ENCODE data around the gene SOCS7. TPM values are rescaled to one million over a fixed set of nuclear protein-coding genes. Genes with fewer than 3 reads are reported as not detected.
A peak's percentile ranks its signal among the peaks of the same experiment; 100 is the strongest.

SOCS7 gene
- total RNA-seq, result 10 to 100 TPM; 21.8 to 25.3 TPM

GRCh38 chr17:38351412-38352222 lies at the start of gene SOCS7:
SOCS7 (plus strand) TSS chr17:38351844; CDS start chr17:38352053, 209 bp downstream.
- no peaks in the 10 kb centered on the region for H3K36me3 Mint-ChIP-seq (ENCODE audit: low read depth)
- peak within 1 kb of the TSS; percentile 94 for H3K27ac Mint-ChIP-seq
- ChIA-PET POLR2A (no interaction called here), CTCF (interaction anchor here (0.6 to 1.7 kb wide), 7 partner anchors 10 to 526 kb away, joined by 3 to 8 read pairs (median 4); no protein-coding TSS in a partner anchor)
- intact Hi-C loops (cut with DNase I, micrococcal nuclease), result loop anchor here in 1 of 2 experiments (1.0 to 5.0 kb wide), 7 partner anchors 55 to 864 kb away; partner anchors contain the start of genes DUSP14, EPOP, MRPL45 and PIP4K2B
- peak within 1 kb of the TSS; percentile 85 for H3K4me3 Mint-ChIP-seq
- H3K27me3 Mint-ChIP-seq, result no peaks in the 10 kb centered on the region
- peaks cover 49% of the 10 kb centered on the region for H3K4me1 Mint-ChIP-seq
- H3K9me3 Mint-ChIP-seq (ENCODE audit: low read depth), result no peaks in the 10 kb centered on the region
- DNase-seq (peak; percentile 95), ATAC-seq (peak; percentile 89)

GRCh38 chr17:38315497-38315896 lies 36.1 kb upstream of the SOCS7 start:
- peaks cover 28% of the 10 kb centered on the region for H3K36me3 Mint-ChIP-seq (ENCODE audit: low read depth)
- H3K4me3 Mint-ChIP-seq, result no peak overlapping the region
- H3K4me1 Mint-ChIP-seq, result no peaks in the 10 kb centered on the region
- H3K27ac Mint-ChIP-seq, result no peak overlapping the region
- intact Hi-C loops (cut with DNase I, micrococcal nuclease), result no loop called here
- CTCF ChIA-PET, result interaction anchor here (0.9 to 1.3 kb wide), 2 partner anchors 11 to 34 kb away, joined by 3 to 4 read pairs; no protein-coding TSS in a partner anchor
- no peak for ATAC-seq
- H3K9me3 Mint-ChIP-seq (ENCODE audit: low read depth), result no peaks in the 10 kb centered on the region
- no peak for DNase-seq
- POLR2A ChIA-PET, result interaction anchor here (0.6 kb wide), 1 partner anchor 19 kb away, joined by 3 read pairs; no protein-coding TSS in a partner anchor
- H3K27me3 Mint-ChIP-seq, result no peaks in the 10 kb centered on the region

DNA sequence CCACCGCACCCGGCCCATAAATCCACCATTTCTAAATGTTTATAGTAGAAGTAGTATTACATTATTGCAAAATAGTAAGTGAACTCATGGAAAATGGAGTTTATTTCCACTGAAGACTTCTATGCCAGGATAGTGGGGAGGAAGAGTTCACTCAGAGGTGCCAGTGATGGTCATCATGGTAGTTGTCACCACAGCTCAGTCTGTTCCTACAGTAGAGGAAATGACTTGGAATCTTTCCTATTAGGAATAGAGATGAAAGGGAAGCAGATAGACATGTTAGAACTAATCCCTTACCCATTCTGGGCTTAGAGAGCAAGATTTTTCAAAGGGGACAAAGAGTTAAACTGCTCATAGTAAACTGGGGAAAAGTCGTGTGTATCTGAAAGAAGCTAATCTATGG lies 34.6 kb upstream of the SOCS7 start:
- ChIA-PET POLR2A (no interaction called here), CTCF (no interaction called here)
- H3K9me3 Mint-ChIP-seq (ENCODE audit: low read depth), result no peaks in the 10 kb centered on the region
- no peak overlapping the region for H3K27ac Mint-ChIP-seq
- peaks cover 32% of the 10 kb centered on the region for H3K36me3 Mint-ChIP-seq (ENCODE audit: low read depth)
- intact Hi-C loops (cut with DNase I, micrococcal nuclease), result no loop called here
- DNase-seq, result no peak
- H3K4me1 Mint-ChIP-seq, result no peaks in the 10 kb centered on the region
- no peak overlapping the region for H3K4me3 Mint-ChIP-seq
- no peaks in the 10 kb centered on the region for H3K27me3 Mint-ChIP-seq
- ATAC-seq, result no peak

DNA sequence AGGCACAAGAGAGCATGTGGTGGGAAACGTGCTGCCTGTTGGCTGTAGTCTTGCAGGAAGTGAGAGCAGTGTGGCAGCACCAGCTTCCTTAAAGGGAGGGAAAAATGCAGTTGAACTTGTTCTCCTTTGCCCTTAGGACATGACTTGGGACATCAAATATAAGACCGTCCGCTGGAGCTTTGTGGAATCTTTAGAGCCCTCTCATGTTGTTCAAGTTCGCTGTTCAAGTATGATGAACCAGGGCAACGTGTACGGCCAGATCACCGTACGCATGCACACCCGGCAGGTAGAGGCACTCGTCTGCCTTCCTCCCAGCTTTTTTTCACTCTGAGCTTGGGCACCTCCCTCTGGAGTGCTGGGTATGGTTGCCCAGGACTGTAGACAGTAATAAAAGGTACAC lies 31.2 kb upstream of the SOCS7 start:
- no peaks in the 10 kb centered on the region for H3K27me3 Mint-ChIP-seq
- peaks cover 36% of the 10 kb centered on the region for H3K36me3 Mint-ChIP-seq (ENCODE audit: low read depth)
- H3K27ac Mint-ChIP-seq, result no peak overlapping the region
- ChIA-PET CTCF (interaction anchor here (0.6 to 1.4 kb wide), 6 partner anchors 9 to 94 kb away, joined by 3 to 4 read pairs (median 3); no protein-coding TSS in a partner anchor), POLR2A (no interaction called here)
- DNase-seq (no peak), ATAC-seq (no peak)
- no peak overlapping the region for H3K4me3 Mint-ChIP-seq
- H3K4me1 Mint-ChIP-seq, result peaks cover 6% of the 10 kb centered on the region
- intact Hi-C loops (cut with DNase I, micrococcal nuclease), result no loop called here
- H3K9me3 Mint-ChIP-seq (ENCODE audit: low read depth), result no peaks in the 10 kb centered on the region

GRCh38 chr17:38322156-38322779 lies 29.4 kb upstream of the SOCS7 start:
- Mint-ChIP-seq H3K27ac (no peak overlapping the region), H3K27me3 (no peaks in the 10 kb centered on the region), H3K4me3 (no peak overlapping the region), H3K9me3 (ENCODE audit: low read depth) (no peaks in the 10 kb centered on the region), H3K36me3 (ENCODE audit: low read depth) (peaks cover 31% of the 10 kb centered on the region), H3K4me1 (peaks cover 11% of the 10 kb centered on the region)
- intact Hi-C loops (cut with DNase I, micrococcal nuclease), result no loop called here
- ATAC-seq, result peak; percentile 84
- POLR2A ChIA-PET, result no interaction called here
- DNase-seq, result peak; percentile 86
- CTCF ChIA-PET, result interaction anchor here (0.5 to 2.6 kb wide), 7 partner anchors 27 to 1312 kb away, joined by 3 to 9 read pairs (median 3); no protein-coding TSS in a partner anchor

DNA sequence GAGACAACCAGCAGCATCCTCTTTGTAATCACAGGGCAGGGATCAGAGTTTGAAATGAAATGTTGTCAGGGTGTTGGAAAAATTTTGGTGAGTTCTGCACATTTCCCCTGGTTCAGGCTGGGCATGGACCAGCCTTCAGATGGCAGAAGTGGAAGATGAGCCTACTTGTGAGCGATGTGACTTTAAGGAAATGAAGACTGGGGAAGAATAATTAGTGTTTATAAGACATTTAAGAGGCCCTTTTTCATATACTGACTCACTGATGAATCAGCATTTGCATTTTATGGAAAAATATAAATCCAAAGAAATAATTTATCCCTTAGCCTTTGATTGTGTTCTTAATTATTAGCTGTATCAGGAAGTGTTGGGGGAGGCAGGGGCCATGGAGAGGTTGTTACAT lies 28.7 kb upstream of the SOCS7 start:
- no peak overlapping the region for H3K4me3 Mint-ChIP-seq
- intact Hi-C loops (cut with DNase I, micrococcal nuclease), result no loop called here
- CTCF ChIA-PET, result interaction anchor here (1.2 to 2.6 kb wide), 2 partner anchors 27 to 92 kb away, joined by 3 to 9 read pairs; no protein-coding TSS in a partner anchor
- H3K27ac Mint-ChIP-seq, result no peak overlapping the region
- POLR2A ChIA-PET, result no interaction called here
- no peaks in the 10 kb centered on the region for H3K9me3 Mint-ChIP-seq (ENCODE audit: low read depth)
- no peak for ATAC-seq
- H3K4me1 Mint-ChIP-seq, result peaks cover 11% of the 10 kb centered on the region
- H3K36me3 Mint-ChIP-seq (ENCODE audit: low read depth), result peaks cover 28% of the 10 kb centered on the region
- no peaks in the 10 kb centered on the region for H3K27me3 Mint-ChIP-seq
- no peak for DNase-seq

DNA sequence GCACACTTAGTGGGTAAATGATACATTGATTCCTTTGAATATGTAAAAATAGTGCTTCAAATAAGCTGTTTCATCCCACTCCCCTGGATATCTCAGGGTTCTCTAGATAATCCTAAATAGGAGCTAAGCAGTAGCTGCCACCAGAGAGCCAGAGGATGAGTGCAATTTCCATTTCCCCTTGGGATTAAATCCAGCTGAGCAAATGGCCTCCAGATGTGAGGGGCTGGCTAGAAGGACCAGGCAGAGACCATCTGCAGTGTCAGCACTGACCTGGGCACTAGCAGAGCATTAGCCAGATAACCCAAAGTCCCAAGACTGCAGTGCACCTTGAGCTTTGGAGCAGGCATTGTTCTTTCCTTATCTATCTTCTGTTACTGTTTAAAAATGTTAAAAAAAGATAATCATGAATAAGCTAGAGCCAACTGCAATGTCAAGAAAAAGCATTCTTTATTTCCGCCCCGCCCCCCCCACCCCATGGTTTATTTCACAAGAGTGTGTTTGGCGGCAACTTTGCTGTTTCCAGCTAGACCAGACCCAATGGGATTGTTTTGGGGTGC lies 27.4 kb upstream of the SOCS7 start:
- ChIA-PET CTCF (interaction anchor here (0.6 to 1.2 kb wide), 3 partner anchors 9 to 102 kb away, joined by 3 to 4 read pairs (median 4); no protein-coding TSS in a partner anchor), POLR2A (interaction anchor here (0.6 kb wide), 2 partner anchors 95 to 840 kb away, joined by 3 to 5 read pairs; no protein-coding TSS in a partner anchor)
- Mint-ChIP-seq H3K9me3 (ENCODE audit: low read depth) (no peaks in the 10 kb centered on the region), H3K36me3 (ENCODE audit: low read depth) (peaks cover 25% of the 10 kb centered on the region), H3K4me3 (no peak overlapping the region), H3K27ac (no peak overlapping the region), H3K4me1 (peaks cover 11% of the 10 kb centered on the region), H3K27me3 (no peaks in the 10 kb centered on the region)
- ATAC-seq (no peak), DNase-seq (no peak)
- intact Hi-C loops (cut with DNase I, micrococcal nuclease), result no loop called here

DNA sequence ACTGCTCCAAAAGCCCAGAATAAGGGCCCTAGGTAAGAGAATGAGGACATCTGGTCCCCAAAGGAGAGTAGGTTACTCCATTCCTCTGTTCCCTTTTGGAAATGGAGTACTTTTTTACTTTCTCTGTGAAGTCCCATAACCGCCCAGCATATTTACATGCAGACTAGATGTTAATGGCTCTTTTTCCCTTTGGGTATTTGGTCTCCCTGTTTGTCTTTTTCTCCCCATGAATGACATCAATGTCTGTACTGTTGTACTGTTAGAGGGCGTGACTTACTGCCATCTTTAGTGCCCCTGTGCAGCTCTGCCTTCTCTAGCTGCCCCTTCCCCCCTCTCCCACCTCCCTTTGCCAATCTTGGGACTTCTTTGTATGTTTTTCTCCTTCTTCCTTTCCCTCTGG lies 26.9 kb upstream of the SOCS7 start:
- H3K27me3 Mint-ChIP-seq, result no peaks in the 10 kb centered on the region
- ChIA-PET POLR2A (interaction anchor here (0.6 kb wide), 1 partner anchor 95 kb away, joined by 3 read pairs; no protein-coding TSS in a partner anchor), CTCF (interaction anchor here (1.2 to 1.6 kb wide), 2 partner anchors 8 to 90 kb away, joined by 4 to 7 read pairs; no protein-coding TSS in a partner anchor)
- intact Hi-C loops (cut with DNase I, micrococcal nuclease), result no loop called here
- DNase-seq, result no peak
- peaks cover 25% of the 10 kb centered on the region for H3K36me3 Mint-ChIP-seq (ENCODE audit: low read depth)
- no peak overlapping the region for H3K27ac Mint-ChIP-seq
- no peak overlapping the region for H3K4me3 Mint-ChIP-seq
- H3K4me1 Mint-ChIP-seq, result peaks cover 11% of the 10 kb centered on the region
- H3K9me3 Mint-ChIP-seq (ENCODE audit: low read depth), result no peaks in the 10 kb centered on the region
- no peak for ATAC-seq

DNA sequence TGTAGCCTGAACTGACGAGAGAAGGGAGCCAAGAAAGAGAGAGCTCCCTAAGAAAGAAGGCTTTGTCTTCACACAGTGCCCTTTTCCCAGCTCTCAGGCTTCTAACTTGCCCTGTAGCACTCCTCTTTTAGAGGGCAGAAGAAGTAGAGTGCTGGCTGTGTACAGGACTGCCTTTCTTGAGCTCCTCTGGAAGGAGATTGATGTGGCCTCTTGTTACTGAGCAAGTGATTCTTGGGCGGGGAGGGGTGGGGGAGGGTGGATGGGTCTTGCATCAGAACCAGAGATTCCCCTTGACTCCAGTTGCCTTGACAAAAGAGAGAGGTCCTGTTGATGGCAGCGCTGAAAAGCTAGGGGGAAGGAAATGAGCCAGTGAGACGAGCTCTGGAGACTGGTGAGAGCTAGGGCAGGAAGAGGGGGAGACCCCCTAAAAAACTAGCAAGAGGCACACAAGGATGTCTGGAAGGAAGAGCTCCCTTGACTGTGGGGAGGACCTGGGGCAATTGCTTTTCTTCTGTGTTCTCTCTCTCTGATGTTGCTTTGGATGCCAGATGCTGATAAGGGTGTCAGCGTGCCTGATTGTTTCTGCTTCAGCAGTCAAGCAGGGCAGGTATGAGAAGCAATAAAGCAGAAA lies 26.3 kb upstream of the SOCS7 start:
- ATAC-seq (peak; percentile 31), DNase-seq (no peak)
- no peak overlapping the region for H3K4me3 Mint-ChIP-seq
- CTCF ChIA-PET, result interaction anchor here (0.9 to 1.6 kb wide), 4 partner anchors 8 to 89 kb away, joined by 3 to 7 read pairs (median 3); no protein-coding TSS in a partner anchor
- intact Hi-C loops (cut with DNase I, micrococcal nuclease), result no loop called here
- H3K27ac Mint-ChIP-seq, result peak overlapping the region; percentile 27
- POLR2A ChIA-PET, result no interaction called here
- peaks cover 22% of the 10 kb centered on the region for H3K36me3 Mint-ChIP-seq (ENCODE audit: low read depth)
- no peaks in the 10 kb centered on the region for H3K27me3 Mint-ChIP-seq
- H3K4me1 Mint-ChIP-seq, result peaks cover 11% of the 10 kb centered on the region
- no peaks in the 10 kb centered on the region for H3K9me3 Mint-ChIP-seq (ENCODE audit: low read depth)

DNA sequence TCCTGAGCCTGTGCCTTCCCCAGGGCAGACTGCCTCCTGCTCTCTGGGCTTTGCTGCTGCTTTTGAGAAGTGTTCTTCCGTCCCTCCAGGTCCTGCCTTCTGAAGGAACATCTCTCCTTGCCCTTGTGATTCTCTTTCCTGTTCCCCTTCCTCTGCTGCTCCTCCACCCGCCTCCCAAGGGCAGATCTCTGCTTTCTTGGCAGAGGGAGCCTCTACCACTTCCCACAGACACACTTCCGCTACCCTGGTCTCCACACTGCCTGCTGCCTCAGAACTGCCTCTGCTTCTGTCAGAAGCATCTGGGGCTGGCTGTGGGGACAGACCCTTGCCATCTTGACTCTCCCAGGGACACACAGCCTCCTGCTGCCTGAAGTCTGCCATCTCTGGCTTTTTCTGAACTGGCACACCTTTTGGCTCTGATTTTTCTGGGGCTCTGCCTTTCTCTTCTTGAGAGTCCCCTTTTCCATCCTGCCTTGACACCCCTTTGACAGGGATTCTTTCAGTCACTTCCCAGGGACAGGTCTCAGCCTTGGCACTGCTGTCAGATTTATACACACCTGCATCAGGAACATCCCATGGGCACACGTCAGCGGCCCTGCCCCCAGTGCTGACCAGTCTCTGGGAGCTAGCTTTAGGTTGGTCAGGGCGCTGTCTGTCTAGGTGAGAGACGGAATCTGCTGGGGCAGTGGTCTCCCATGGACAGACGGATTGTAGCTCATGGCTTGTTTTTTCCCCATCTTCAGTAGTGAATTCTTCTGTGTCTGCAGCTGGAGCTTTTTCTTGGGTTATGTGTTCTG lies 24.4 kb upstream of the SOCS7 start:
- intact Hi-C loops (cut with DNase I, micrococcal nuclease), result no loop called here
- no peaks in the 10 kb centered on the region for H3K27me3 Mint-ChIP-seq
- POLR2A ChIA-PET, result no interaction called here
- CTCF ChIA-PET, result interaction anchor here (0.9 to 1.4 kb wide), 6 partner anchors 11 to 87 kb away, joined by 3 to 4 read pairs (median 3); no protein-coding TSS in a partner anchor
- H3K4me1 Mint-ChIP-seq, result peaks cover 11% of the 10 kb centered on the region
- no peaks in the 10 kb centered on the region for H3K9me3 Mint-ChIP-seq (ENCODE audit: low read depth)
- no peak overlapping the region for H3K4me3 Mint-ChIP-seq
- peaks cover 14% of the 10 kb centered on the region for H3K36me3 Mint-ChIP-seq (ENCODE audit: low read depth)
- DNase-seq (peak; percentile 27), ATAC-seq (peak; percentile 47)
- no peak overlapping the region for H3K27ac Mint-ChIP-seq

Data from activated CD4-positive, alpha-beta T cell treated with anti-CD3 and anti-CD28 coated beads for 36 hours (primary cell).